HG03139 (cell line): ENCODE data around the gene SLC8A1.

Experiments used
- ATAC-seq: cut with Tn5 transposase; IDR thresholded peaks from one replicate; pipeline ENCODE4 v1.9.1; 2021; ENCODE audit not compliant: unreplicated experiment

SLC8A1 gene

DNA sequence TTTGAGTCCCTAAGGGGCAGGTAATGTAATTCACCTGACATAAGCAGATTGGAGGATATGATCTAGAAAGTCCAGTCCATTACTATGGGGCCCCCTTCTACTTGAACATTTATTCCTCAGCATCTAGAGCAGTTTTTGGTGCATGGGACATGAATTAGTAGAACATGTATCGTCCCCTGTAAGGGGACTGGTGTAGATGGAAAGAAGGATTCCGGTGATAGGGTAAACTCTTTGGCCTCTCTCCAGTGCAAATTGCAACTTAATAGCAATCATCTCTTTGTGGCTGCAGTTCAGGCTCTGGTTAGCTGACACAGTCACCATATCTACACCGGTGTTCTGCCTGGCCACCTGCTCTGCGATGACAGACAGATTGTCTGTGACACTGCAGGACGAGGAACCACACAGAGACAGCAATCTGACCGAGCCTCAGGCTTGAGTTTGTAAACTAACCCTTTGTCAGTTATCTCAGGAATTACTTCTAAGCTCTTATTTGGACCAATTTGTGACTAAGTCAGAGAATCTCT lies 6.4 kb upstream of the SLC8A1 start:
- no peak for ATAC-seq

DNA sequence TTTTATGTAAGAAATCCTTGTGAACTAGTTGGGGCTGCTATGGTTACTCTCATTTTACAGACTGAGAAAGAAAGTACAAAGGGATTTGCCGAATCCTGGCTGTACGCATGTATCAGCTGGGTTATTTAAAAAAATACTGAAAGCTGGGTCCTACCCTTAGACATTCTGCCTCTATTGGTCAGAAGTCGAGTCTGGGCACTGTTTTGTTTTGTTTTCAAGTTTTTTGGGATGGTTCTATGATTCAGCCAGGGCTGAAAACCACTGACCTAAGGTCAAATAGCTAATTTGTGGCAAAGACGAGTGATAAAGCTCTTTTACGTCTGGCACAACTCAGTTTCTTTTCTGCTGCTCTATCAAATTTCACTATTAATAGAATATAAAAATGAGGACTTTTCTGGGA lies 5.9 kb upstream of the SLC8A1 start:
- ATAC-seq, result no peak

DNA sequence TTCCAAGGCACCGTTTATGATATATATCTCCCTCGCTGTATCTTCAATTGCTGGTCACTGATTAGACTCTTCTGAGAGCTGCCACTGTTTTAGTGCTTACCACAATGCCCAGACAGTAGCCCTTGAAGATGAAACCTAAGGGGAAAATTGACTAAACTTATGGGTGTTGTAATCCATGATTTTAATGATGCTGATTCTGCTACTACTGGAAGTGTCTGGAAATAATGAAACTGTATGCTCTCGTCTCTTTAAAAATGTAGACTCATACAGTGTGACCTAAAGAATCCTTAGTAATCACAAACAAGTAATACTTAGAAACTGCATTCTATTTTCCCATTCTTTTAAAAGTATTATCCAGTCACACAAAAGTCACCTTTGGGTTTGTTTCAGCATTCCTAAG lies 5.5 kb upstream of the SLC8A1 start:
- ATAC-seq, result no peak

DNA sequence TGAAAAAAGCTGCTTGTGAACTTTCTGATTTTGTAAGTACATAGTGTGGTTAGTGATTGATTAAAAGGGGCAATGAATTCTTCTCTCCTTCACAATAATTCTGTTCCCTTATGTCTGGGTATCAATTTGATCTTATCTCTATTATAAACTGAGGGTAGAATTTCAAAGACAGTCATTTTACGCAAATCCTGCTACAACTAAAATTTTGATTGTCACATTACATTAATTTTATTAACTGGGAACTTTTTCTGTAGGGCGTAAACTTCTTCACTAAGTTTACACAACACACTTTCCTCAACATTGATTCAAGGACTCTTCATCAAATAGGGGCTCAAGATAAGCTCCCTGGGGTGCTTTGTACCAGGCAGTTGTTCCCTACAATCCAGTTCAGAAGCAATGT lies 5.0 kb upstream of the SLC8A1 start:
- ATAC-seq, result no peak

- no peak for ATAC-seq
Measured at GRCh38 chr2:40455661-40456060, 3.8 kb upstream of the SLC8A1 start.

DNA sequence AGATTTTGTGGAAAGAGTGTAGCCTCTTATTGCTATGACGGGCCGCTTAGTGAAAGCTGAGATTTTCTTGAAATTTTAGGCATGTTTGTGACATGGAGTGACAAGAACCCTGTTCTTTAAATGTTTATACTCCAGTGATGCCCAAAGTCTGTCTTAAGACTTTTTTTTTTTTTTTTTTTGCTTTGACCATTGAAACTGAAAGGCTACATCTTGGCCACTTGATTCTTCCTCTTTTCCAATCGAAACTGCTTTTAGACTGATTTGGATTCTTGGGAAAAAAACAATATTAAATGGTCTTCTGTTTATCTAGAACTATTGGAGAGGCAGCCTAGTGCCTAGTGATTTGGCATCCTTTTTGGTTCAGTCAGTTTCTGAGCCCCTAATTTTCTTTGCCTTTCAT lies 2.4 kb upstream of the SLC8A1 start:
- no peak for ATAC-seq

GRCh38 chr2:40452786-40453185 lies 896 bp upstream of the SLC8A1 start:
- ATAC-seq, result no peak

- no peak for ATAC-seq
Measured at GRCh38 chr2:40450796-40451430, 977 bp downstream of the SLC8A1 start.

- ATAC-seq, result no peak
Measured at GRCh38 chr2:40450066-40450795, 1.7 kb downstream of the SLC8A1 start.

- ATAC-seq, result no peak
Measured at GRCh38 chr2:40448476-40449079, 3.3 kb downstream of the SLC8A1 start.

DNA sequence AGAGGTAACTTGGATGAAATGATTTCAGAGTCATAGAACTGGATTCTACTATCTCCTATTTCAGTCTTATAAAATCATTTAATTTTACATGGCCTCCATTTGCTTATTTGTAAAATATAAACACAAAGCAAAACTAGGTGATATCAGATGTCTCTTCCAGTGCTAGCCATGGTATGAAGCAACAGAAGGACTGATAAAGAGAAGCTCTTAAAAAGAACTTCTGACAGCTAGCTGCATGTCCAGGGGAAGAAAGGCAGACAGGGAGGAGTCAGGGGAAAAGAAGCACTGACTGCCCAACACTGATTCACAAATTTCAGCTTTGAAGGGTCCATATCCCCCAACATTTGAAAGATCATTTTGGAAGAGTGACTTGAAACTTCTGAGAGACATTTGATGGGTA lies 6.4 kb downstream of the SLC8A1 start:
- ATAC-seq, result no peak

- ATAC-seq, result no peak
Measured at GRCh38 chr2:40440835-40441234, 11.1 kb downstream of the SLC8A1 start.

- no peak for ATAC-seq
Measured at GRCh38 chr2:40439473-40439872, 12.4 kb downstream of the SLC8A1 start.

DNA sequence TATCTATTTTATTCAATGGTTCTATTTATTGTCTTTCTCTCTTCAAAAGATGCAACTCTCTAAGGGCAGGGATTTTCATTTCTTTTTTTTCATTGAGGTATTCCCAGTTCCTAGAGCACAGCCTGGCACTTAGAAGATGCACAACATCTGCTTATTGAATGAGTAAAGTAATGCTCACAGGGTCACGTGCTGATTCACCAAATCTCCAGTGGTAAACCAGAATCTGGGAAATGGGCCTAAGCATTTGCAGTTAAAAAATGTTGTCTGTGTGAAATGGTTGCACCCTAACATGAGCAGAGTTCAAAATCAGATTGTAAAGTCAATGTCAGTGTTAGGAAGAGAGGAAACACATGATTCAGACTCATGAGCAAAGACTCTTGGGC lies 15.8 kb downstream of the SLC8A1 start:
- no peak for ATAC-seq

DNA sequence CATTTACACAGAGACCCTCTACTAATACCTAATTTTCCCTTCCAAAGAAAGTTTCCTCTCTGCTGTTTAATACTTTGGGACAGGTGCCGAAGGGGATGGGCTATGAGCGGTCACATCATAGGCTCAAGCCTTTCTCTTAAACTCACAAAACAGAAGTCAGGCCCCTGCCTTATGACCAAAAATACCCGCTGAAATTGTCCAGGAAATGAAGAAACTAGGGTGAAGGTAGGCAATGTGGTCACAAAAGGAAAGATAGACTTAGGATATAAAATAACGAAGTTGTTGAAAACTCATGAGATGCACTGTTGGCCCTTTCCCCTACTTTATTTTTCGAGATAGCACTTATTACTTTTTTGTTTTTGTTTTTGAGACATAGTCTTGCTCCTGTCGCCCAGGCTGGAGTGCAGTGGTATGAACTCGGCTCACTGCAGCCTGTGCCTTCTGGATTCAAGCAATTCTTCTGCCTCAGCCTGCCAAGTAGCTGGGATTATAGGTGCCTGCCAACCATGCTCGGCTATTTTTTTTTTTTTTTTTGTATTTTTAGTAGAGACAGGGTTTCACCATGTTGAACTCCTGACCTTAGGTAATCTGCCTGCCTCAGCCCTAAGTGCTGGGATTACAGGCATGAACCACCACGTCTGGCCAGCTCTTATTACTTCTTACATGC lies 16.3 kb downstream of the SLC8A1 start:
- no peak for ATAC-seq

DNA sequence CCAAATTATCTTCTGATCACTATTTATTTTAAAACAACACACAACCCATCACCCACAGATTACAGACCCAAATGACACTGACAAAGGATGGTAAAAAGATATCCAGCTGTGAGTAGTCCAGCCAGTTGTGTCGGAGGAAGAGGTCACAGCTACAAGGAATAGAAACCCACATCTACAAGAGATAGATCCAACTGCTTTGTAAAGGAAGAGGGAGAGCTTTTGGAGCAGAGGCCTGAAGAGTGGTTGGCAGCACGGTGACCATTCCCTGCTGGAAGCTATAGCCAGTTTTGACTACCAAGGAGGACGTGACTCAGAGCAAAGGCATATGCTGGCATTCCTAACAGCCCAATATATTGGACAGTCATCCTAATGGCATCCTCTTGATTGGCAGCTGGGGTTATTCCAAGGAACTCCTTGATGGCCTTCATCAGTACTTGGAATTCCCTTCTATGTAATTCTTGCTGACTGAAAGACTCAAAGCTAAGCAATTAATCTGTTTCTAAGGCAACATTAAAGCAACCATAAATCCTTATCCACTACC lies 17.1 kb downstream of the SLC8A1 start:
- ATAC-seq, result no peak

DNA sequence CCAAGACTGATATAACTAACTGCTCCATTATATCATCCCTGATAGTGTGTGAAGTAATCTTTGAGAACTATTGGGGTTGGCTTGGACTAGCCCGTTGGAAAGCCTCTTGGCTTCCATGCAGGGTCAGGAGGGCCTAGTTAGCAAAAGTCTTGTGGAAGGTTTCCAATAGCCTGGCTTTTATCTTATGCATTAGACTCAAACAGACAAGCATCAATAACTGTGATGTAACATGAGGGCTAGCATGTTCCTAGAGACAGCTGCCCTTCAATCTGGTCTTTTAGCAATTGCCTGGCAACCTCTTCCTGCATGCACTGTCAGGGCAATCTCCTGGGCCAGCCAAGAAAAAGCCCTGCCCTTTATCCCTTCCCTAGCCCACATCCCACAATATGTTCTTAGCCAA lies 18.2 kb downstream of the SLC8A1 start:
- ATAC-seq, result no peak

GRCh38 chr2:40432921-40433483 lies 18.9 kb downstream of the SLC8A1 start:
- no peak for ATAC-seq

GRCh38 chr2:40431600-40431955 lies 20.3 kb downstream of the SLC8A1 start:
- no peak for ATAC-seq

DNA sequence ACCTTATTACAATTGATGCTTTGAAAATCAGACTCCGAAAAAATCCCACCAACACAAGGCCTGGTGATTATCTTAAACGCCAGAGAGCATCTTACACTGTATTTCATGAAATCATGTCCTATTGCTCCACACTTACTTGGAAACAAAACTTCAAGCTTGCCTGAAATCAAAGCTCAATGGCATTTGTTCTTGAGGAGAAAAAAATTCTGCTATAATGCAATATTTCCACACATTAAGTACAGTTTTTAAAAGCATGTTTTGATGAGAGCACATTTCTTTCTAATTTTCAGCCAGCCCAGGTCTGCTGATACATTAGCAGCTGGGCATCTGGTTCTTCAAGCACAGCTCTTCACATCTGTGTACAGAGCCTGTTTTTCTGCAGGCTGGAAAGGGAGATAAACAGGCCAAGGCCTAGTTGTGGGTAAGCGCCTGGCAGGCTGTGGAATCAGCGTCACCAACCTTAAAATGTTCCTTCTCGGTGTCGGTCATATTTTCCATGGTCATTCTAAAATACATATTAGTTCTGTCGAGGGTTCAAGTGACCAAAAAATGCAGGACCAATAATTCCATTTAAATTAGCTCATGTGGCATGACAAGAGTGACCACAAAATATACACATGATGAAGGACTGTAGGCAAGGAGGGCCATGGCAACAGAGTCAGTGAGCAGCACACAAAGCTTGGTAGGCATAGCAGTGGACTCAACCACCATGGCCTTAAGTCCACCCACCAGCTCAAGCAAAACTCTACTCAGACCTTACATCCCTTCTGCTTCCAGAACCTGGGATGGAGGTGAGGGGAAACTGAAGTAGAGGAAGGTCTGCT lies 20.9 kb downstream of the SLC8A1 start:
- no peak for ATAC-seq
